ENCODE results near the gene CASKIN1. TPM values are rescaled to one million over a fixed set of nuclear protein-coding genes. Genes with fewer than 3 reads are reported as not detected.

Gene CASKIN1
- polyA plus RNA-seq, 2 of the 4 experiments (the other 2 are of a cell fraction) = 0.27 to 0.87 TPM

DNA sequence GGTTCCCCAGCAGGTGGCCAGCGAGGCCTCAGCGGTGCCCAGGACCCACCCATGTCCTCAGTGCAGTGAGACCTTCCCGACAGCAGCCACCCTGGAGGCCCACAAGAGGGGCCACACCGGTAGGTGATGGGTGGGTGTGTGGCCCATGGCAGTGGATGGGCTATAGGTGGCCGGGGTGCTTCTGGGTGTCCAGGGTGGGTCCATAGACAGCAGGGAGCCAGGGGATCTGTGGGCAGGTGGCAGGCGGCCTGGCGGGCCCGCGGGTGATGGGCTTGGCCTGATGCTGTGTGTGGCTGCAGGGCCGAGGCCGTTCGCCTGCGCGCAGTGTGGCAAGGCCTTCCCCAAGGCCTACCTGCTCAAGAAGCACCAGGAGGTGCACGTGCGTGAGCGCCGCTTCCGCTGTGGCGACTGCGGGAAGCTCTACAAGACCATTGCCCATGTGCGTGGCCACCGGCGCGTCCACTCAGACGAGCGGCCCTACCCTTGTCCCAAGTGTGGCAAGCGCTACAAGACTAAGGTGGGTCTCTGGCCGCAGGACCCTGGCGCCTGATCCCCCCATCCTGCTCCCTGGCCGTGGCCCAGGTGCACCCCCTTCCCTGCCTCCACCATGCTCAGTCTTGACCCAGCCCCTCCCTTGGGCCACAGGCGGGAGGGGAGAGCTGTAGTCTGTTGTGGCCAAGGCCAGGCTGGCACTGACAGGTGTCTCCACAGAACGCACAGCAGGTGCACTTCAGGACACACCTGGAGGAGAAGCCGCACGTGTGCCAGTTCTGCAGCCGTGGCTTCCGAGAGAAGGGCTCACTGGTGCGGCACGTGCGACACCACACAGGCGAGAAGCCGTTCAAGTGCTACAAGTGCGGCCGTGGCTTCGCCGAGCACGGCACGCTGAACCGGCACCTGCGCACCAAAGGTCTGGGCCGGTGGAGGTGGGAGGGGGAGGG lies 37.7 kb upstream of the CASKIN1 start:
- CTCF ChIA-PET = interaction anchor here (0.6 to 2.9 kb wide), 5 partner anchors 9 to 267 kb away, joined by 3 to 9 read pairs (median 3); partner anchors contain the start of gene ECI1
- DNase-seq (ENCODE audit: low read depth in 1 of 2, low spot score in 1 of 2) (no peak), FAIRE-seq (no peak), ATAC-seq (peak in 1 of 2 experiments; percentile 32; a peak in 3 of 6 replicates)
- H3K4me2 ChIP-seq = no peak overlapping the region
- no peak overlapping the region for H3K27ac ChIP-seq
- WGBS (ENCODE audit: missing lambda C conversion rate) = 95% methylated on average over 41 of the region's 51 CpGs
- POLR2A ChIA-PET = no interaction called here
- H3K4me1 ChIP-seq = no peaks in the 10 kb centered on the region
- TF ChIP-seq, protein P1, sequence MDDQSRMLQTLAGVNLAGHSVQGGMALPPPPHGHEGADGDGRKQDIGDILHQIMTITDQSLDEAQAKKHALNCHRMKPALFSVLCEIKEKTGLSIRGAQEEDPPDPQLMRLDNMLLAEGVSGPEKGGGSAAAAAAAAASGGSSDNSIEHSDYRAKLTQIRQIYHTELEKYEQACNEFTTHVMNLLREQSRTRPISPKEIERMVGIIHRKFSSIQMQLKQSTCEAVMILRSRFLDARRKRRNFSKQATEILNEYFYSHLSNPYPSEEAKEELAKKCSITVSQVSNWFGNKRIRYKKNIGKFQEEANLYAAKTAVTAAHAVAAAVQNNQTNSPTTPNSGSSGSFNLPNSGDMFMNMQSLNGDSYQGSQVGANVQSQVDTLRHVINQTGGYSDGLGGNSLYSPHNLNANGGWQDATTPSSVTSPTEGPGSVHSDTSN (IDR thresholded peaks at IDR 0.05) = peak; percentile 42; the same call in 1 of the 2 replicates
- TF ChIP-seq EHF (CRISPR knock-in tag; IDR thresholded peaks at IDR 0.05) (no peak), POLR2A (IDR thresholded peaks at IDR 0.05; ENCODE audit: low read length) (0 out of 2 replicates have a peak, but pooled peaks have one; percentile 4)
- H3K9me3 ChIP-seq = no peaks in the 10 kb centered on the region
- no peak overlapping the region for H3K4me3 ChIP-seq

DNA sequence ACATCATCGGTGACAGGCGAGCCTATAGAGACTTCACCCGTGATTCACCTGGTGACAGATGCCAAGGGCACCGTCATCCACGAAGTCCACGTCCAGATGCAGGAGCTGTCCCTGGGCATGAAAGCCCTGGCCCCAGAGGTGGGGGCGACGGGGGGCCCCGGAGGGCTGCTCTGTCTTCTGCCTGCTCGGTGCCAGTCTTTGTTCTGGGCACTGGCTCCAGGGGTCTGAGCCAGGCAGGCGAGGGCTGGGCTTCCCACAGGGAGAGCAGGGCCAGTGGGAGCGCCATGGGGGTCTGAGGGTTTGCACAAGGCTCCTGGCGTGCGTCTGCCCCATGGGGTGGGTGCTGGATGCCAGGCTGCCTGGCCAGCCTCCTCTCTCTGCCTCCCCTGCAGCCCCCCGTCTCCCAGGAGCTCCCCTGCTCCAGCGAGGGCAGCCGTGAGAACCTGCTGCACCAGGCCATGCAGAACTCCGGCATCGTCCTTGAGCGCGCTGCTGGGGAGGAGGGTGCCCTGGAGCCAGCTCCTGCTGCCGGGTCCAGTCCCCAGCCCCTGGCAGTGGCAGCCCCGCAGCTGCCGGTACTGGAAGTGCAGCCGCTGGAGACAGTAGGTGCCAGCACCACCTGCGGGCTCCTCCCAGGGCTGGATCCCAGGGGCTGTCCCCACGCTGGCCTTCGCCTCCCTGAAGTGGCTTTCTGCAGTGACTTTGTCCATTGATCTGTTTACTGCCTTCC lies 36.8 kb upstream of the CASKIN1 start:
- CTCF ChIA-PET = interaction anchor here (0.6 to 2.9 kb wide), 7 partner anchors 8 to 268 kb away, joined by 3 to 9 read pairs (median 4); partner anchors contain the start of gene ECI1
- peak in 1 of 2 experiments; percentile 1; a peak in 2 of 6 replicates for ATAC-seq
- POLR2A ChIA-PET = no interaction called here
- H3K4me1 ChIP-seq = no peaks in the 10 kb centered on the region
- FAIRE-seq = no peak
- no peaks in the 10 kb centered on the region for H3K9me3 ChIP-seq
- no peak overlapping the region for H3K27ac ChIP-seq
- peak in 1 of 2 experiments; percentile 23; a peak in 1 of 5 replicates for TF ChIP-seq JUN (IDR thresholded peaks at IDR 0.05)
- TF ChIP-seq, protein P2, sequence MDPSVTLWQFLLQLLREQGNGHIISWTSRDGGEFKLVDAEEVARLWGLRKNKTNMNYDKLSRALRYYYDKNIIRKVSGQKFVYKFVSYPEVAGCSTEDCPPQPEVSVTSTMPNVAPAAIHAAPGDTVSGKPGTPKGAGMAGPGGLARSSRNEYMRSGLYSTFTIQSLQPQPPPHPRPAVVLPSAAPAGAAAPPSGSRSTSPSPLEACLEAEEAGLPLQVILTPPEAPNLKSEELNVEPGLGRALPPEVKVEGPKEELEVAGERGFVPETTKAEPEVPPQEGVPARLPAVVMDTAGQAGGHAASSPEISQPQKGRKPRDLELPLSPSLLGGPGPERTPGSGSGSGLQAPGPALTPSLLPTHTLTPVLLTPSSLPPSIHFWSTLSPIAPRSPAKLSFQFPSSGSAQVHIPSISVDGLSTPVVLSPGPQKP (IDR thresholded peaks at IDR 0.05; ENCODE audit: low read depth, low read length) = no peak
- no peak overlapping the region for H3K4me3 ChIP-seq
- 94% methylated on average over 23 of the region's 28 CpGs for WGBS (ENCODE audit: missing lambda C conversion rate)
- DNase-seq (ENCODE audit: low read depth in 1 of 2, low spot score in 1 of 2) = no peak
- no peak overlapping the region for H3K4me2 ChIP-seq

DNA sequence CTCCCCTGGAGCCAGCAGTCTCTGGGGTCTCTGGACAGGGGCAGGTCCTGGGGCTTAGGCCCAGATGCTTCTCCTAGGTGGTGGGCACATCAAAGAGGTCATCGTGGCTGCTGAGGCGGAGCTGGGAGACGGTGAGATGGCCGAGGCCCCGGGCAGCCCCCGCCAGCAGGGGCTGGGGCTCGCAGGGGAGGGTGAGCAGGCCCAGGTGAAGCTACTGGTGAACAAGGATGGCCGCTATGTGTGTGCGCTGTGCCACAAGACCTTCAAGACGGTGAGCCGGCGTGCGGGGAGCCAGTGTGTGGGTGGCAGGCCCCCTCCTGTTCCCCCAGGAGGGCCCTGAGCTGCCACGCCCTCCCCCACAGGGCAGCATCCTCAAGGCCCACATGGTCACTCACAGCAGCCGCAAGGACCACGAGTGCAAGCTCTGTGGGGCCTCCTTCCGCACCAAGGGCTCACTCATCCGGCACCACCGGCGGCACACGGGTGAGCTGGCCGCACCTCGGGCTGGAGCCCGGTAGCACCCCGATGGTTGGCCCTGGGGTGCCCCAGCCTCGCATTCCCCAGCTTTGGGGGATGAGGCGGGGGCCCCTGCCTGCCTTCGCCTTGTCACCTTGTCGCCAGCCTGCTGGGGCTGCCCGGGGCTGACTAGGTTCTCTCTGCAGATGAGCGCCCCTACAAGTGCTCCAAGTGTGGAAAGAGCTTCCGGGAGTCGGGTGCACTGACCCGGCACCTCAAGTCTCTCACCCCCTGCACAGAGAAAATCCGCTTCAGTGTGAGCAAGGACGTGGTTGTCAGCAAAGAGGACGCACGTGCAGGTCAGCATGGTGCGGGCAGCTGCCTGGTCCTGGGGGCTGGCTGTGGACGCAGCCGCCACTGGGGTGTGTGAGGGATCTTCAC lies 35.9 kb upstream of the CASKIN1 start:
- Histone ChIP-seq H3K27ac (no peak overlapping the region), H3K9me3 (no peaks in the 10 kb centered on the region), H3K4me3 (no peak overlapping the region), H3K4me2 (no peak overlapping the region), H3K4me1 (no peaks in the 10 kb centered on the region)
- FAIRE-seq (no peak), ATAC-seq (no peak), DNase-seq (ENCODE audit: low read depth in 1 of 2, low spot score in 1 of 2) (no peak)
- 90% methylated on average over 26 of the region's 41 CpGs for WGBS (ENCODE audit: missing lambda C conversion rate)
- no peak for TF ChIP-seq HDAC2 (IDR thresholded peaks at IDR 0.05)
- TF ChIP-seq RAD21 (conservative IDR thresholded peaks at IDR 0.05 in 1 of 2, IDR thresholded peaks at IDR 0.05 in 1 of 2) = no peak
- no peak for TF ChIP-seq RFX5 (IDR thresholded peaks at IDR 0.05)
- TF ChIP-seq, protein P3, sequence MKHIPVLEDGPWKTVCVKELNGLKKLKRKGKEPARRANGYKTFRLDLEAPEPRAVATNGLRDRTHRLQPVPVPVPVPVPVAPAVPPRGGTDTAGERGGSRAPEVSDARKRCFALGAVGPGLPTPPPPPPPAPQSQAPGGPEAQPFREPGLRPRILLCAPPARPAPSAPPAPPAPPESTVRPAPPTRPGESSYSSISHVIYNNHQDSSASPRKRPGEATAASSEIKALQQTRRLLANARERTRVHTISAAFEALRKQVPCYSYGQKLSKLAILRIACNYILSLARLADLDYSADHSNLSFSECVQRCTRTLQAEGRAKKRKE (CRISPR knock-in tag; IDR thresholded peaks at IDR 0.05; ENCODE audit: low read depth) = no peak
- TF ChIP-seq, protein P2 (IDR thresholded peaks at IDR 0.05; ENCODE audit: low read depth, low read length) = no peak
- TF ChIP-seq ZNF302 (CRISPR knock-in tag; IDR thresholded peaks at IDR 0.05) = no peak
- TF ChIP-seq GATA3 (IDR thresholded peaks at IDR 0.05; ENCODE audit: borderline replicate concordance) = no peak
- TF ChIP-seq EHF (CRISPR knock-in tag; IDR thresholded peaks at IDR 0.05) = no peak
- TF ChIP-seq MAFK (IDR thresholded peaks at IDR 0.05; ENCODE audit: partially characterized antibody) = no peak
- no peak for TF ChIP-seq ESRRA (IDR thresholded peaks at IDR 0.05; ENCODE audit: borderline replicate concordance, low read length)
- ChIA-PET POLR2A (interaction anchor here (1.0 kb wide), 1 partner anchor 19 kb away, joined by 5 read pairs; the partner anchor contains the start of gene ECI1), CTCF (interaction anchor here (0.6 to 2.9 kb wide), 6 partner anchors 16 to 269 kb away, joined by 3 to 9 read pairs (median 4); partner anchors contain the start of gene ECI1)
